ENCODE measurements around the gene CCDC187.

DNA sequence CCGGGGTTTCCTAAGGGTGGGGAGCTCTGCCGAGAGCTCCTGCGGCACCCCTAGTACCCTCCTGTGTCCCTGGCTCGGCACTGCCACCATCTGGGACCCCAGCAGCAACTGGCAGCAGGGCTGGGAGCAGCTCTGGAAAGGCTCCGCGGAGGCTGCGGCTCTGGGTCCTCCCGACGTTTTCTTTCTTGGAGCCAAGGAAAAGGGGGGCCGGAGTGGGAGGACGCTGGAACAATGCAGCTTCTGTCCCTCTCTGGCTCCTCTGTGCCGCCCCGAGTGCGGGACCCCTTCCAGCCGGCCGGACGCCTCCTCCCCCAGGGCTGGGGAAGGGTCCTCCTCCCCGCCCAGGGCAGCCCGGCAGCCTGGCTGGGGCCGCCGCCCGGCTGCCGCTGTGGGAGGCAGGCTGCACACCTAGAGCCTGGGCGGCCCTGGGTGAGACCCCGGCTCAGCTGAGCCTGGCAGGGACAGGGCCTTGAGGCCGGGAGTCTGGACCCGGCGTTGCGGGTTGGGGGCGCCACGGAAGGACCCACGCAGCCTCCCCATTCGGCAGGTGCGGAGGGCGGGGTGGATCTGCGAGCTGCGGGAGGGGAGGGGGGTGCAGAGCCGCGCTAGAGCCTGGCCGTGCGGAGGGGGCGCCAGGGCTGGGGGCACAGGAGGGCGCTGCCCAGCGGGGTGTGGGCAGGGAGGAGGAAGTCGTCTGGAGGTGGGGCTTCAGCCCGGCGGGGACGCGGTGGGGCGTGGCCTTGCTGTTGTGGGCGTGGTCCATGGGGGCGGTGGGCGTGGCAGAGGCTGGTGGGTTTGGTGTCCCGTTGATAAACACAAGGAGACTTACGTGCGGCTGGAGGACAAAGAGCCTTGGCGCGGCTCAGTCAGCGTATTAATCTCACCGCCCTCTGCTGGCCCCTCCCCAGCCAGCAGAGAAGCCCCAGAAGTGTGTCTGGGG is 38.6 kb upstream of the CCDC187 start:
- TF ChIP-seq, protein P1, sequence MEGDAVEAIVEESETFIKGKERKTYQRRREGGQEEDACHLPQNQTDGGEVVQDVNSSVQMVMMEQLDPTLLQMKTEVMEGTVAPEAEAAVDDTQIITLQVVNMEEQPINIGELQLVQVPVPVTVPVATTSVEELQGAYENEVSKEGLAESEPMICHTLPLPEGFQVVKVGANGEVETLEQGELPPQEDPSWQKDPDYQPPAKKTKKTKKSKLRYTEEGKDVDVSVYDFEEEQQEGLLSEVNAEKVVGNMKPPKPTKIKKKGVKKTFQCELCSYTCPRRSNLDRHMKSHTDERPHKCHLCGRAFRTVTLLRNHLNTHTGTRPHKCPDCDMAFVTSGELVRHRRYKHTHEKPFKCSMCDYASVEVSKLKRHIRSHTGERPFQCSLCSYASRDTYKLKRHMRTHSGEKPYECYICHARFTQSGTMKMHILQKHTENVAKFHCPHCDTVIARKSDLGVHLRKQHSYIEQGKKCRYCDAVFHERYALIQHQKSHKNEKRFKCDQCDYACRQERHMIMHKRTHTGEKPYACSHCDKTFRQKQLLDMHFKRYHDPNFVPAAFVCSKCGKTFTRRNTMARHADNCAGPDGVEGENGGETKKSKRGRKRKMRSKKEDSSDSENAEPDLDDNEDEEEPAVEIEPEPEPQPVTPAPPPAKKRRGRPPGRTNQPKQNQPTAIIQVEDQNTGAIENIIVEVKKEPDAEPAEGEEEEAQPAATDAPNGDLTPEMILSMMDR (IDR thresholded peaks at IDR 0.05) = no peak
- no peak for TF ChIP-seq POLR2A (IDR thresholded peaks at IDR 0.05)
- TF ChIP-seq POLR2AphosphoS5 (IDR thresholded peaks at IDR 0.05; ENCODE audit: insufficient read depth in 1 of 2, low read depth in 1 of 2) = no peak
